GM21515 (cell line): ENCODE results near the gene SMIM21.

Experiments used
- ATAC-seq: cut with Tn5 transposase; IDR thresholded peaks from one replicate; pipeline ENCODE4 v1.9.1; 2021; ENCODE audit not compliant: unreplicated experiment

SMIM21 gene

DNA sequence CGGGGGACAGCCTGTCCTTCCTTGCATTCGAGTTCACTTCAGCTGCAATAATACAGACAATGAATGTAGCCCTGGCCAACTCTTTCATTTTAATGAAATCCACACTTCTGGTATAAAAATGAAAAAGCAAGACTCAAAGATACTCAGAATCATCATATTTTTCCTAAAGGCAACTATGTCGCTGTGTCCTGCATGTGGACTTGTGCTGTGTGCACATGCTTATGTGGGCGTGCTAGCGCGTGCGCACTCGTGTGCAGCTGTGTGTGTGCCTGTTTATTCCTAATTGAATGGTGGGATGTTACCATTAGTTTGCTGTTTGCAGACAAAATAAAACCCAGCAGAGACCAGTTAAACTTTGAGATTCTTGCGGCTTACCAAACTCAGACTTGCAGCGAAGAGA, 49.6 kb downstream of the SMIM21 start:
- ATAC-seq: no peak

DNA sequence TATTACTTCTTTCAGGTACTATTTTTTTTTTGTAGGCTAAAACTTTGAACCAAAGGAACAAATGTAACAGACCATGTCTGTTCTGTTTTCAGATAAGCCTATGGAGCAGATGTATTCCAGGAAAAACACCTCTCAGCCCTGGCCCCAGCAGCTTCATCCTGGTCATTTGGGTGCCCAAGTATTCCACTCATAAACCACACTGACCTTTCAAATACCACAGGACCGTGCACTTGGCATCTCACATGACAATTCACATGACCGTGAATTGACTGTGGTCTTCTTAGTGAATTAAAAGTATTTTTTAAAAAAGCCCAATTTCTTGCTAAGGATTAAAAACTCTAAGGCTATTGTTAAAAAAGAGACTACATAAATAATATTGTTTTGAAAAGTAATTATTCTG, 50.2 kb downstream of the SMIM21 start:
- no peak for ATAC-seq

DNA sequence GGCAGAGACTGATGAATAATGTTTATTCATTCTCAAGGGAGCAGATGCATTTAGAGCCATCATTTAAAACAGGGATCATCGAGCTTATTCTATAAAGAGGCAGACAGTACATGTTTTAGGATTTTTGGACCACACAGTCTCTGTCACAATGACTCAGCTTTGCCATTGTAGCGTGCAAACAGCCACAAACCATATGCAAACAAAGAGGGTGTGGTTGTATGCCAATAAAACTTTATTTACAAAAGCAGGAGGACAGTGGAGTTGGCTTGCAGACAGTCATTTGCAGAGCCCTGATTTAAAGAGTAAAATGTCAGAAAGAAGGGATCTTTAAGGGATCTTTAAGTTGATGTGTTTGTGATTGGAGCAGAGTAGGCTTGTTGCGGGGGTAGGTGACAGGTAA, 51.5 kb downstream of the SMIM21 start:
- ATAC-seq: no peak

DNA sequence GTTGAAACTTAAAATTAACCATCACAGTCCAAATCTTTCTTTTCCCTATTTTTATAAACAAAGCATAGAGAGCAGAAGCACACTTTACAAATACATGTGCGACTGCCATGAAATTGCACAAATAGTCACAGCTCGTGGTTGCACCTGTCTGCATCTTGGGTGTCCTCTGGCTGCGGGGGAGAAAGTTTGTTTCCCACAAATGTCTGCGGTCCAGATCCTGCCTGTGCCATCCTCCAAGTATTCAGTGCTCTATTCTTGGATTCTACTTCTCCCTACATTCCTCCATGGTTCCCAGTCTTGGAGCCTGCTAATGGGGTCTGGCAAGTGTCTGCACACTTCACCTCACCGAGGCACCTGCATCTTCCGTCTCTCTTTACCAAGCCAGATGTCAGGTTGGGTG, 52.2 kb downstream of the SMIM21 start:
- no peak for ATAC-seq

DNA sequence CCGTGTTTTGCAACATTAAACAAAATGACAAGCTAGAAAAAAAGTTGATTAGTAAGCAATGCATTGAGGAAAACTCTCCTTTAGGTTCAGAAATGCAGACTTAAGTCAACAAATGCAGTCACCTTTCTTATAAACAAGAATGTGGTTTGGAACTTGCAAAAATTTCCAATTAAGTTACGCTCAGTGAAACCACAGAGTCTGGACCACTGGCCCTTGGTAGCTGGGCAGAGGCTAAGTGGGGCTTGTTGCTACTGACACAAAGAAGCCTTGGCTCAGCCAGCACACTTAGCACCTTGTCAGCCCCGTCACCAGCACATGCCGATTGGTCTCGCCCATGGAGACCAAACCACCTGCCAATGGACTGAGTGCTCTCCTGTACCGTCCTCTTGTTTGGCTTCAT, 53.0 kb downstream of the SMIM21 start:
- no peak for ATAC-seq

DNA sequence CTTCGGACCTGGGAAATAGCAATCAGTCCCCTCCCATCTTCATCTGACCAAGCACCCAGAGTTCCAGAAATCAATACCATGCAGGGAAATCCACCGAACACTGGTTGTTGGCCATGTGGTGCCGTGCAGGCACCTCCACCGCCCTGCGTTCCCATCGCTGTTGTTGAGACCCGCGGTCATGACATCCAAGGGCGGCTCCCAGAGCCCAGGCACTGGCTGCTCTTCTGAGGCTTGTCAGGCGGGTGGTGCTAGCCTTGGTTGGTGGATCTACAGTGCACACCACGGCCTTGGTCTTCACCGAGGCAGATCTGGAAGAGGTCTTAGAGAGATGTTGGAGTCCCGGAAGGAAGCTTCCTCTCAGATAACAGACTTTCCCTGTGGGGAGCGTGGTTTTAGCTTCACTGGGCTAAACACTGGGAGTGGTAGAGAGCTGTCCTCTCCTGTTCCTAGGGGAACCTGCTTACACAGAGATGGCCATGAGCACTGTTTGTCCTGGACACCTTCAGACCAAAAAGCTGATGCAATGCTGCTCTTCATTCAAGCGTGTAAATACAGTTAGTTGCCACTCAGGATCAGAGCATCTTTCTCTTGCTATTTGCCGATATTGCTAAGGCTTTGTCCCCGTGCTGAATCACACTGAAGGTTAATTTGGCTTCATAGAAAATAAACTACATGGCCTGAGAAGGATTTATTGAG, 58.3 kb downstream of the SMIM21 start:
- no peak for ATAC-seq

DNA sequence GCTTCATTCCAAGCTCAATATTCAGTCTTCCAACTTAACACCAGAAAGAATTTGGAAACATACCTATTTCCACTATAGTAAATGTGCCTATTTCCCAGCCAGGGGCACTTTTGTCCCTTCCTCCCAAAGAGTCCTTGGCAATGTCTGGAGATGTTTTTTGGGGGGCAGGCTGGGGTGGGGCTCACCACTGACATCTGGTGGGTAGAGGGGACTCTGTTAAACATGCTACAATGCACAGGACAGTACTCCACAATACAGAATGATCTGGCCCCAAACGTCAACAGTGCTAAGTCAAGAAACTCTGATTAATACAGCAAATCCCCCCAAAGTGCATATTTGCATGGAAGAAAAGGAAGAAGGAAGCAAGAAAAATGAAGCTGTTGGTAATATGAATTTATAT, 61.7 kb downstream of the SMIM21 start:
- ATAC-seq: no peak

DNA sequence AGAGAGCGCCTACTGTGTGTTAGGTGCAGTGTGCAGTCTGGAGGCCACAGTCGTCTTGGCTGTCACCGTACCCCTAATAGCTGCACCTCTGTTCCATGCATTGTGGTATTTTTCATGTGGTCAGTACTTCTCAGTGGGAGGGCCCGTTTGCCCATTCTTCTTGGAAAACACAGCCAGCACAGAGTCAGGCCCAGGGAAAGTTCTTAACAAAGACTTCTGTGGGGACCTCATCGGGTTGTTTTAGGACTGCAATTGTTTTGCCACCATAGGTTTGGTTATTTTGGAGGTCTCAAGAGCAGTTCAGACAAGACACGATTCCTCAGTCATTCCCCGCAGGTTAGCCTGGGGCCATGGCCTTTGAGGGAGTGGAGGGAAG, 62.3 kb downstream of the SMIM21 start:
- ATAC-seq: no peak

DNA sequence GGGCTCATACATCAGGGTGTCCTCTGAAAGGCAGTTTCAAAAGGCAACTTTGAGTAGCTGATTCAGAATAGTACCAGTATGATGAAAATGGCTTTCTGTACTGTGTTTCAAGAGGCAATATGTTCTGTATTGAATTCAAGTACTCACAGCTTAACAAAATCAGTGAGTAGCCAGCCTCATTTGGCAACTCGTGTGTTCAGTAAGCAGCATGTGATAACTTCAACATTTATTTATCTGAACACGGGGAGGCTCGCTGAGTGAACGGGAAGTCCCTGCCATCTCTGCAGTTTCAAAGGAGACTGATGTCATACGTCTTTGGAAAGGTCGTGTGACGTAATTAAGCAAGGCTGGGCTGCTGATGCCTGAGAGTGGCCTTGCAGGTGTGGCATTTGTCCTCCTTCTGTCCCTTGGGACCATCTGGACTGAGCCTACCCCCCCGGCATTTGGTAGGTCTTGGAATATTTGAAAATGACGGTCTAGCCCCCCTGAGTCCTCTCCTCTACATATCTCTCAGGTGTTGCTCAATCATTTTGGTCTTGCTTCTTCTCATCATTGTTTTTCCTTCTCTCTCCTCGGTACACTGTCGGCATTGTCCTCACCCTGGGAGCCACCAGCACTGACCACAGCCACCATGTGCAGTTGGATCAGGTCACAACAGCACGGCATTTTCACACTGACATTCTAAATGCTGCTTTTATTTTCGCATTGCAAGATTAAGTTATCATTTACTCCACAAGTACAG, 62.8 kb downstream of the SMIM21 start:
- ATAC-seq: no peak

DNA sequence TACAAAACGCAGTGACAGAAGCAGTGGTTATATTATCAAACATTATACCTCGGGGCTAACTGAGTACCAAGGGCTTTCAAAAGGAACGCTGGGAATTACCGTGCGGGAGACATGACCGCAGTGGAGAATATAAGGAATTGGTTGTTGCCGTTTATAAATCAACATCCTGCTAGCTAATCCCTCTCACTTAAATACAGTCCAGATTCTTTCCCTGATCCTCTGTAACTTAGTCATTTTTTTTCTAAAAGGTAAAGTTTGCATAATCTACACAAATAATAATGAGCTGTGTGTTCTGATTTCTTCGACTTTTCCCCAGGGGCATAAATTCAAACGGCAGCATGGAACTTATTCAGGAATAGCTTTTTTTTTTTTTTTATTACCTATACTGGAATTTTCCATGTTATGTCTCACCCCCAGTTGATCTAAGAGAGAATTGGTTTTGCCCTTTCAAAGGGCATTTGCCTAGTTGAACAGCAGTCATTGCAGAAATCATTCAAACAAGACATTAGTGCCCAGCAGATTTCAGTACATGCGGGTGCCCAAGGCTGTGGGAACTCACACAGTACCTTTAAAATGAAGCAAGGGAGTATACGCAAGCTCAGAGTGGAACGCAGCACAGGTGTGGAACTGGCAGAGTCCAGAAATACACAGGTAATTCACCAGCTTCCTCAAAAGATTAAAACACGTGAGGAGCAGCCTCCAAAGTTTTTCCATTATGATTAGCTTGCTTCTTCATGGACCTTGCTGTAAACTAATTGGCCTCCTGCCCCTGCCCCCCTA, 63.9 kb downstream of the SMIM21 start:
- no peak for ATAC-seq

DNA sequence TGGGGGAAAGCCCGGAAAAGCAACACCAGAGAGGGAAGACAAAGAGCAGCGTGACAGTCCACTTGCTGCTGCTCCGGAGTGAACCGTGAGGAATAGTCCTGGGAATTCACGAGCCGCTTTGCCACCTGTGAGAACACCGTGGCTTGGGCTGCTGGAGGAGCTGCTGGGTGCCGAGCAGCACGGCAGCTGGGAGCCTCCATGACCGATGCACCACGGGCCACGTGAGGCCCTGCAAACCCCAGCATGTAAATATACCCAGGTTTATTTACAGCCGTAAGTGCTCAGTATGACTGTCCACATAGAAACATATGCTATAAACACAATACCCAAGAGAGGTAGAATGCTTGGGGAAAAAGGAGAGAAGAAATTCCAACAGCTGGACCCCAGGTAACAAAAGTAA, 65.1 kb downstream of the SMIM21 start:
- ATAC-seq: no peak

DNA sequence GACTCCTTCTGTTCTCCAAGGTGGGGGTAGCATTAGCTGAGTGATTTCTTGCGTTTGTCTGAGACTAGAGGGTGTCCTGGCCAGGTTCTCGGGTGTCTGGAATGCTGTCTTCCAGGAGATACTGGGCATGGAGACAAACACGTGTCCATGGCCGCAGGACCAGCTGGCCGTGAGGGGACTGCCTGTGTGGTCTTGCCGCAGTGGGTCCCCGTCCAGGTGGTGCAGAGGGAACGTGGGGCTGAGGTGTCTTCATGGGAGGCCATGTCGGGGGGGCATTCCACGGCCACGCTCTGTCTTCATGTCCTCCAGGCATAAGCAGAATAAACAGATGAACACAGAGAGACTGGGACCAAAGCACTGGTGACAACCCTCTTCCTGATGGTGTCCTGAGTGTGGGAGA, 66.6 kb downstream of the SMIM21 start:
- no peak for ATAC-seq

DNA sequence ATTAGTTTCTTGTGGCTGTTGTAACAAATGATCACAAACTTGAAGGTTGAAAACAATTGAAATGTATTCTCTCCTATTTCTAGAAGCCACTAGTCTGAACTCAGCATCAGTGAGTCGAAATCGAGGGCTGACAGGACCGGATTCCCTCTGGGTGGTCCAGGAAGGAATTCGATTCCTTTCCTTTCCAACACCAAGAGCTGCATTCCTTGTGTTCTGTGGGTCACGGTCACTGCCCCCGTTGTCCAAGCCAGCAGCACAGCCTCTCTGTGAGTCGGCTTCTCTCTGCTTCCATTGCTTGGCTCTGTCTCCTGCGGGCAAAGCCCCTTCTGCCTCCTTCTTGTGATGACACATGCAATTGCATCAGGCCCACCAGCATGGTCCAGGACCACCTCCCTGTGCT, 67.3 kb downstream of the SMIM21 start:
- no peak for ATAC-seq
